ENCODE data around the gene ZBTB40. TPM values are rescaled to one million over a fixed set of nuclear protein-coding genes. Genes with fewer than 3 reads are reported as not detected.

Gene ZBTB40
- total and polyA plus RNA-seq, 4 donors: 2.1 to 11.2 (median 4.6) TPM

DNA sequence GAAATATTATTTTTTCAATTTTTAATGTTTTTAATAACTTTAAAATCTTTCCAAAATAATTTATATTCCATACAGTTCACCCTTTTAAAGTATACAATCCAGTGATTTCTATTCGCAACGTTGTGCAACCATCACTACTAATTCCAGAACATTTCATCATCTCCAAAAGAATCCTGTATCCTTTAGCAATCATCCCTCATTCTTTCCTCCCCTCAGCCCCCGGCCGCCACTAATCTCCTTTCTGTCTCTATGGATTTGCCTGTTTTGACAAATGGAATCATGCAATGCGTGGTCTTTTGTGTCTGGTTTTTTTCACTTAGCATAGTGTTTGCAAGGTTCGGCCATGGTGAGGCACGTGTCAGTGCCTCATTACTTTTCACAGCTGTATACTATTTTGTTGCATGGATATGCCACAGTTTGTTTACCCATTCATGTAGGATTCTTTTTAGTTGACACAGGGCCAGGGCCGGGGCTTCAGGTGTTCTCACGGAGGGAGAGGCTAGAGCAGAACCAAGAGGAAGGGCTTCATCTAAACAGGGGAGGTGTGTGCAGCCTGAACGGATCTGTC lies 40.6 kb upstream of the ZBTB40 start:
- Histone ChIP-seq H3K36me3 (ENCODE audit: control insufficient read depth in 4 of 4, insufficient read depth in 3 of 4, low read depth in 1 of 4, low read length in 3 of 4) (no peaks in the 10 kb centered on the region), H3K4me1 (ENCODE audit: control insufficient read depth in 4 of 4, insufficient read depth in 4 of 4, low read length in 3 of 4) (peaks cover 2 to 34% (median 21%) of the 10 kb centered on the region in 4 donors), H3K9ac (ENCODE audit: low read depth in 1 of 2, low read length in 2 of 2) (no peak overlapping the region), H3K9me3 (ENCODE audit: control insufficient read depth in 4 of 4, low read length in 3 of 4) (no peaks in the 10 kb centered on the region), H3K4me3 (ENCODE audit: low read depth in 1 of 3, low read length in 3 of 3) (no peak overlapping the region), H3K27ac (ENCODE audit: low read depth in 1 of 2, low read length in 2 of 2) (no peak overlapping the region), H3K27me3 (ENCODE audit: control insufficient read depth in 4 of 4, insufficient read depth in 4 of 4, low read length in 3 of 4) (peaks cover 0 to 2% (median 0%) of the 10 kb centered on the region in 4 donors)
- TF ChIP-seq GABPA (IDR thresholded peaks at IDR 0.05 in 1 of 2, conservative IDR thresholded peaks at IDR 0.05 in 1 of 2): no peak
- TF ChIP-seq RXRA (IDR thresholded peaks at IDR 0.05): no peak
- WGBS: 94% methylated on average over 10 of the region's 10 CpGs
- no peak for DNase-seq (ENCODE audit: low spot score)

DNA sequence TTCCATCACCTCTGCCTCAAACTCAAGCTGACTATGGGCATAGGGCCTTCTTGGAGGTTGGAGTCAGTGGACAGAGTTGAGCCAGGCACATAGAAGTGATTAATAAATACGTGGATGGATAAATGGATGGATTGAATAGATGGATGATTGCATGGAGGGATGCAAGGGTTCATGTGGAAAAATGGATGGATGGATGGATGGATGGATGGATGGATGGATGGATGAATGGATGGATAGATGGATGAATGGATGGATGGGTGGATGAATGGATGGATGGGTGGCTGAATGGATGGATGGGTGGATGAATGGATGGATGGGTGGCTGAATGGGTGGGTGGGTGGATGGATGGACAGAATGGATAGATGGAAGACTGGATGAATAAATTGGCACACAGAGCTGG lies 40.1 kb upstream of the ZBTB40 start:
- H3K36me3 ChIP-seq (ENCODE audit: control insufficient read depth in 4 of 4, insufficient read depth in 3 of 4, low read depth in 1 of 4, low read length in 3 of 4): no peaks in the 10 kb centered on the region
- DNase-seq (ENCODE audit: low spot score): no peak
- no peak overlapping the region for H3K4me3 ChIP-seq (ENCODE audit: low read depth in 1 of 3, low read length in 3 of 3)
- no peak overlapping the region for H3K27ac ChIP-seq (ENCODE audit: low read depth in 1 of 2, low read length in 2 of 2)
- peaks cover 0 to 2% (median 0%) of the 10 kb centered on the region in 4 donors for H3K27me3 ChIP-seq (ENCODE audit: control insufficient read depth in 4 of 4, insufficient read depth in 4 of 4, low read length in 3 of 4)
- H3K4me1 ChIP-seq (ENCODE audit: control insufficient read depth in 4 of 4, insufficient read depth in 4 of 4, low read length in 3 of 4): peaks cover 2 to 37% (median 22%) of the 10 kb centered on the region in 4 donors
- no peak overlapping the region for H3K9ac ChIP-seq (ENCODE audit: low read depth in 1 of 2, low read length in 2 of 2)
- H3K9me3 ChIP-seq (ENCODE audit: control insufficient read depth in 4 of 4, low read length in 3 of 4): no peaks in the 10 kb centered on the region
- 96% methylated on average over 1 of the region's 1 CpG for WGBS
- TF ChIP-seq YY1 (IDR thresholded peaks at IDR 0.05): no peak
- no peak for TF ChIP-seq TAF1 (conservative IDR thresholded peaks at IDR 0.05)

DNA sequence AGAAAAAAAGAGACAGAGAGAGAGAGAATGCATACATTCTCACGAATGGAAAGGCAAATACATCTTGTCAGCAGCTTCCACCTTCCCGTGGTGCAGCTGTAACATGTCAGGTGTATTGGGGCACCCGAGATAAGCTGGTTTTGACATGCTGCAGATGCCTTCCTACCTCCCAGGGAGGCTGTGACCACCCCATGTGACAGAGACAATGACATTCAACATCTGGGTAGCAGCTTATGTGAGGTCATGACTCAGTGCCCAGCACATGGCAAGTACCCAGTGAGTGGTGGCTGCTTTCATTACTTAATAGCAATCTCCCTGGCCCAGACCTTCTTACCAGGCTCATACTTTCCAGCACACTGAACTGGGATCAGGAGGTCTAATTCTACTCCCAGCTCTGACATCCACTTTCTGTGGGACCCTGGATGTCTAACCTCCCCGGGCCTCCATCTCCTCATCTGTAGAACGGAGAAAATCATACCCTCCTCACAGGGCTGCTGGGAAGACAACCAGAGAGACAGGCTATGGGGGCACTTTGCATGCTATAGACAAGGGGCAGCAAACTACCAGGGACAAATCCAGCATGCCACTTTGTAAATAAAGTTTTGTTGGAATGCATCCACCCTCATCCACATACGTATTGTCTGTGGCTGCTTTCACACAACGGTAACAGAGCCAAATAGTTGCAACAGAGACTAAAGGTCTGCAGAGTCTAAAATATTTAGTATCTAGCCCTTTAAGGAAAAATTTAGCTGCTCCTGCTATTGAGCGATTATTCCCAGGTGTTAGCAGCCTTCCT lies 38.5 kb upstream of the ZBTB40 start:
- 59% methylated on average over 8 of the region's 8 CpGs for WGBS
- H3K27ac ChIP-seq (ENCODE audit: low read depth in 1 of 2, low read length in 2 of 2): no peak overlapping the region
- no peaks in the 10 kb centered on the region for H3K9me3 ChIP-seq (ENCODE audit: control insufficient read depth in 4 of 4, low read length in 3 of 4)

More for the DNA sequence above, 38.5 kb upstream of the ZBTB40 start:
- DNase-seq (ENCODE audit: low spot score): no peak
- H3K4me3 ChIP-seq (ENCODE audit: low read depth in 1 of 3, low read length in 3 of 3): no peak overlapping the region
- H3K36me3 ChIP-seq (ENCODE audit: control insufficient read depth in 4 of 4, insufficient read depth in 3 of 4, low read depth in 1 of 4, low read length in 3 of 4): no peaks in the 10 kb centered on the region
- TF ChIP-seq HNF4A (conservative IDR thresholded peaks at IDR 0.05) (peak in 1 of 2 donors; percentile 55), YY1 (IDR thresholded peaks at IDR 0.05) (no peak), SP1 (IDR thresholded peaks at IDR 0.05) (no peak), JUND (IDR thresholded peaks at IDR 0.05) (no peak)
- TF ChIP-seq, protein P1, sequence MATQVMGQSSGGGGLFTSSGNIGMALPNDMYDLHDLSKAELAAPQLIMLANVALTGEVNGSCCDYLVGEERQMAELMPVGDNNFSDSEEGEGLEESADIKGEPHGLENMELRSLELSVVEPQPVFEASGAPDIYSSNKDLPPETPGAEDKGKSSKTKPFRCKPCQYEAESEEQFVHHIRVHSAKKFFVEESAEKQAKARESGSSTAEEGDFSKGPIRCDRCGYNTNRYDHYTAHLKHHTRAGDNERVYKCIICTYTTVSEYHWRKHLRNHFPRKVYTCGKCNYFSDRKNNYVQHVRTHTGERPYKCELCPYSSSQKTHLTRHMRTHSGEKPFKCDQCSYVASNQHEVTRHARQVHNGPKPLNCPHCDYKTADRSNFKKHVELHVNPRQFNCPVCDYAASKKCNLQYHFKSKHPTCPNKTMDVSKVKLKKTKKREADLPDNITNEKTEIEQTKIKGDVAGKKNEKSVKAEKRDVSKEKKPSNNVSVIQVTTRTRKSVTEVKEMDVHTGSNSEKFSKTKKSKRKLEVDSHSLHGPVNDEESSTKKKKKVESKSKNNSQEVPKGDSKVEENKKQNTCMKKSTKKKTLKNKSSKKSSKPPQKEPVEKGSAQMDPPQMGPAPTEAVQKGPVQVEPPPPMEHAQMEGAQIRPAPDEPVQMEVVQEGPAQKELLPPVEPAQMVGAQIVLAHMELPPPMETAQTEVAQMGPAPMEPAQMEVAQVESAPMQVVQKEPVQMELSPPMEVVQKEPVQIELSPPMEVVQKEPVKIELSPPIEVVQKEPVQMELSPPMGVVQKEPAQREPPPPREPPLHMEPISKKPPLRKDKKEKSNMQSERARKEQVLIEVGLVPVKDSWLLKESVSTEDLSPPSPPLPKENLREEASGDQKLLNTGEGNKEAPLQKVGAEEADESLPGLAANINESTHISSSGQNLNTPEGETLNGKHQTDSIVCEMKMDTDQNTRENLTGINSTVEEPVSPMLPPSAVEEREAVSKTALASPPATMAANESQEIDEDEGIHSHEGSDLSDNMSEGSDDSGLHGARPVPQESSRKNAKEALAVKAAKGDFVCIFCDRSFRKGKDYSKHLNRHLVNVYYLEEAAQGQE (IDR thresholded peaks at IDR 0.05): no peak
- TF ChIP-seq, protein P2, sequence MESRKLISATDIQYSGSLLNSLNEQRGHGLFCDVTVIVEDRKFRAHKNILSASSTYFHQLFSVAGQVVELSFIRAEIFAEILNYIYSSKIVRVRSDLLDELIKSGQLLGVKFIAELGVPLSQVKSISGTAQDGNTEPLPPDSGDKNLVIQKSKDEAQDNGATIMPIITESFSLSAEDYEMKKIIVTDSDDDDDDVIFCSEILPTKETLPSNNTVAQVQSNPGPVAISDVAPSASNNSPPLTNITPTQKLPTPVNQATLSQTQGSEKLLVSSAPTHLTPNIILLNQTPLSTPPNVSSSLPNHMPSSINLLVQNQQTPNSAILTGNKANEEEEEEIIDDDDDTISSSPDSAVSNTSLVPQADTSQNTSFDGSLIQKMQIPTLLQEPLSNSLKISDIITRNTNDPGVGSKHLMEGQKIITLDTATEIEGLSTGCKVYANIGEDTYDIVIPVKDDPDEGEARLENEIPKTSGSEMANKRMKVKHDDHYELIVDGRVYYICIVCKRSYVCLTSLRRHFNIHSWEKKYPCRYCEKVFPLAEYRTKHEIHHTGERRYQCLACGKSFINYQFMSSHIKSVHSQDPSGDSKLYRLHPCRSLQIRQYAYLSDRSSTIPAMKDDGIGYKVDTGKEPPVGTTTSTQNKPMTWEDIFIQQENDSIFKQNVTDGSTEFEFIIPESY (IDR thresholded peaks at IDR 0.05): no peak
- H3K4me1 ChIP-seq (ENCODE audit: control insufficient read depth in 4 of 4, insufficient read depth in 4 of 4, low read length in 3 of 4): peaks cover 2 to 32% (median 22%) of the 10 kb centered on the region in 4 donors
- no peak overlapping the region for H3K9ac ChIP-seq (ENCODE audit: low read depth in 1 of 2, low read length in 2 of 2)
- H3K27me3 ChIP-seq (ENCODE audit: control insufficient read depth in 4 of 4, insufficient read depth in 4 of 4, low read length in 3 of 4): no peaks in the 10 kb centered on the region
